HEK293 (cell line): ENCODE measurements around the gene NCAPG2.

ENCODE experiments used
- CTCF ChIA-PET: fragments of 350-600 bp; formaldehyde crosslinking; extraction: SDS; loops from one replicate; lab custom pipeline; 2021; ENCODE audit warnings: antibody characterized with exemption; lab: Yijun Ruan, JAX
- POLR2A ChIA-PET: fragments of 300-600 bp; formaldehyde crosslinking; extraction: SDS; loops from one replicate; lab custom pipeline; 2020; ENCODE audit warnings: antibody characterized with exemption, inconsistent platforms; lab: Yijun Ruan, JAX
- H3K27ac ChIP-seq: fragments of 200-500 bp; sonication (Bioruptor generic); 2 replicates; pipeline ENCODE4 v1.5.1; 2014; ENCODE audit warnings: low read depth, low read length, control low read depth, inconsistent platforms; ENCODE audit errors: extremely low read depth
- H3K36me3 ChIP-seq, 2 experiments: fragments of 200-500 bp in 1 of 2; sonication (Bioruptor generic) in 1 of 2; 1 replicate in 1 of 2; 2 replicates in 1 of 2; pipeline ENCODE4 v1.5.1; 2014 to 2017; ENCODE audit warnings: inconsistent platforms in 2 of 2, low read length in 2 of 2; ENCODE audit not compliant: control insufficient read depth in 2 of 2, insufficient read depth in 1 of 2
- H3K4me1 ChIP-seq: fragments of 200-500 bp; sonication (Bioruptor generic); 2 replicates; pipeline ENCODE4 v1.5.1; 2014; ENCODE audit warnings: mild to moderate bottlenecking, low read length, inconsistent platforms; ENCODE audit not compliant: control insufficient read depth, insufficient read depth
- H3K4me3 ChIP-seq: 2 replicates; pipeline ENCODE4 v1.5.1; 2011; ENCODE audit warnings: low read depth, mild to moderate bottlenecking, control low read depth, low read length, moderate library complexity
- H3K9me3 ChIP-seq: fragments of 200-500 bp; sonication (Bioruptor generic); 2 replicates; pipeline ENCODE4 v1.5.1; 2014; ENCODE audit warnings: low read depth, low read length, inconsistent platforms; ENCODE audit not compliant: control insufficient read depth, insufficient read depth
- BCL6B ChIP-seq: fragments of 450-650 bp; formaldehyde crosslinking; IDR thresholded peaks from 2 replicates; pipeline ENCODE4 v1.5.1; 2017; ENCODE audit warnings: missing biosample characterization, missing genetic modification characterization
- KLF8 ChIP-seq: fragments of 450-650 bp; formaldehyde crosslinking; IDR thresholded peaks from 2 replicates; pipeline ENCODE4 v1.5.1; 2016; ENCODE audit warnings: missing biosample characterization, missing genetic modification characterization
- MEIS1 ChIP-seq: sonication (generic); formaldehyde crosslinking; IDR thresholded peaks from 2 replicates; pipeline ENCODE4 v1.8.1; 2022; ENCODE audit warnings: missing genetic modification reagents, mild to moderate bottlenecking, borderline replicate concordance
- OVOL3 ChIP-seq: fragments of 450-650 bp; formaldehyde crosslinking; IDR thresholded peaks from 2 replicates; pipeline ENCODE4 v1.5.1; 2016; ENCODE audit warnings: missing biosample characterization, missing genetic modification characterization
- YY1 ChIP-seq: fragments of 450-650 bp; formaldehyde crosslinking; IDR thresholded peaks from 2 replicates; pipeline ENCODE4 v1.5.1; 2018; ENCODE audit warnings: missing biosample characterization, missing genetic modification characterization
- YY2 ChIP-seq: fragments of 450-650 bp; formaldehyde crosslinking; IDR thresholded peaks from 2 replicates; pipeline ENCODE4 v1.5.1; 2016; ENCODE audit warnings: missing biosample characterization, missing genetic modification characterization
- ZBTB11 ChIP-seq: fragments of 450-650 bp; formaldehyde crosslinking; conservative IDR thresholded peaks from 2 replicates; pipeline ENCODE4 v1.5.1; 2016; ENCODE audit warnings: low read depth, missing biosample characterization, missing genetic modification characterization
- ZBTB6 ChIP-seq: fragments of 450-650 bp; formaldehyde crosslinking; IDR thresholded peaks from 2 replicates; pipeline ENCODE4 v1.5.1; 2017; ENCODE audit warnings: missing biosample characterization, missing genetic modification characterization
- ZNF18 ChIP-seq: fragments of 450-650 bp; formaldehyde crosslinking; IDR thresholded peaks from 2 replicates; pipeline ENCODE4 v1.5.1; 2016; ENCODE audit warnings: missing biosample characterization, missing genetic modification characterization
- ZNF184 ChIP-seq: fragments of 450-650 bp; IDR thresholded peaks from 2 replicates; pipeline ENCODE4 v1.5.1; 2018; ENCODE audit warnings: missing biosample characterization, mild to moderate bottlenecking, missing genetic modification characterization
- ZNF518A ChIP-seq: fragments of 450-650 bp; formaldehyde crosslinking; conservative IDR thresholded peaks from 2 replicates; pipeline ENCODE4 v1.5.1; 2016; ENCODE audit warnings: low read depth, missing biosample characterization, missing genetic modification characterization
- ZNF561 ChIP-seq: fragments of 450-650 bp; IDR thresholded peaks from 2 replicates; pipeline ENCODE4 v1.5.1; 2018; ENCODE audit warnings: missing biosample characterization, missing genetic modification characterization, borderline replicate concordance
- ZNF610 ChIP-seq: fragments of 450-650 bp; formaldehyde crosslinking; IDR thresholded peaks from 2 replicates; pipeline ENCODE4 v1.5.1; 2016; ENCODE audit warnings: missing biosample characterization, missing genetic modification characterization, borderline replicate concordance
- ZNF639 ChIP-seq: fragments of 450-650 bp; formaldehyde crosslinking; IDR thresholded peaks from 2 replicates; pipeline ENCODE4 v1.5.1; 2016; ENCODE audit warnings: missing biosample characterization, missing genetic modification characterization
- ZNF837 ChIP-seq: fragments of 450-650 bp; formaldehyde crosslinking; IDR thresholded peaks from 2 replicates; pipeline ENCODE4 v1.5.1; 2016; ENCODE audit warnings: missing biosample characterization, missing genetic modification characterization
- ZSCAN16 ChIP-seq: fragments of 450-650 bp; formaldehyde crosslinking; IDR thresholded peaks from 2 replicates; pipeline ENCODE4 v1.5.1; 2016; ENCODE audit warnings: missing biosample characterization, missing genetic modification characterization
- ZSCAN4 ChIP-seq: fragments of 450-650 bp; formaldehyde crosslinking; IDR thresholded peaks from 2 replicates; pipeline ENCODE4 v1.5.1; 2017; ENCODE audit warnings: missing biosample characterization, missing genetic modification characterization
- ZSCAN5A ChIP-seq: fragments of 450-650 bp; formaldehyde crosslinking; IDR thresholded peaks from 2 replicates; pipeline ENCODE4 v1.5.1; 2016; ENCODE audit warnings: missing biosample characterization, missing genetic modification characterization

The NCAPG2 gene

GRCh38 chr7:158676171-158676840 lies 28.3 kb downstream of the NCAPG2 start (continued):
- TF ChIP-seq ZNF639 (tag by site-specific recombination) (no peak), ZNF18 (tag by site-specific recombination) (no peak), ZNF610 (tag by site-specific recombination) (no peak), KLF8 (tag by site-specific recombination) (no peak)

- CTCF ChIA-PET = interaction anchor here (0.6 kb wide), 1 partner anchor 22 kb away, joined by 3 read pairs; no protein-coding TSS in a partner anchor
- TF ChIP-seq ZNF561 = no peak
- no peak for TF ChIP-seq ZSCAN16 (tag by site-specific recombination)
- TF ChIP-seq OVOL3 = no peak
- no peak for TF ChIP-seq ZBTB11 (tag by site-specific recombination)
- no peak for TF ChIP-seq ZSCAN5A (tag by site-specific recombination)
- TF ChIP-seq ZNF184 (tag by site-specific recombination) = no peak
- TF ChIP-seq YY2 (tag by site-specific recombination) = no peak
- no peak for TF ChIP-seq ZNF837 (tag by site-specific recombination)
- no peak for TF ChIP-seq ZNF518A (tag by site-specific recombination)
- TF ChIP-seq ZSCAN4 (tag by site-specific recombination) = no peak
- no peak for TF ChIP-seq MEIS1 (CRISPR knock-in tag)
- no peak for TF ChIP-seq ZBTB6
- no peak for TF ChIP-seq BCL6B
- no peak for TF ChIP-seq YY1
Observed at GRCh38 chr7:158672975-158673374, 31.6 kb downstream of the NCAPG2 start.

More at GRCh38 chr7:158672975-158673374, 31.6 kb downstream of the NCAPG2 start:
- POLR2A ChIA-PET = no interaction called here
- no peak overlapping the region for H3K27ac ChIP-seq
- no peaks in the 10 kb centered on the region for H3K9me3 ChIP-seq
- H3K4me3 ChIP-seq = no peak overlapping the region
- H3K36me3 ChIP-seq = peaks cover 22 to 78% of the 10 kb centered on the region in 2 experiments
- H3K4me1 ChIP-seq = no peaks in the 10 kb centered on the region
